HG02943 (cell line): ENCODE measurements around the gene F3.
A peak's percentile ranks its signal among the peaks of the same experiment; 100 is the strongest.

ENCODE experiments used
- ATAC-seq: cut with Tn5 transposase; IDR thresholded peaks from one replicate; pipeline ENCODE4 v1.9.1; 2021; ENCODE audit warnings: mild to moderate bottlenecking, low read depth, moderate library complexity; ENCODE audit not compliant: unreplicated experiment

F3 gene

DNA sequence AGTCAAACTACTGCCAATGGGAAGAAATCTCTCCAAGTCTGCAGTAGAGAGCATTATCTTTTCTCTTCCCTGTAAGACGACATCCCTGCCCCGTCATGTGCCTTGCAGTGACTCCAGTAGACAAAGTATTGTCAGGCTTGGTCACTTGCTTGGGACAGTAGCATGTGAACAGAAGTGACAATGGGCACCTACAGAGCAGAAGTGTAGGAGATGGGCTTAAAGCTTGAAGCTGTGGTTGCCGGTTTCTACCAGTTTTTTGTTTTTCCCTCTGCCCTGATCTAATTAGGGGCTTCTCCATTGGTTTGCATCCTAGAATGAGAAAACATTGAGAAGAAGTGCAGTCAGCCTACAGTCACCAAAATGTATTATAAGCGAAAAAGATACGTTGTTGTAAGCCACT, 12.7 kb downstream of the F3 start:
- no peak for ATAC-seq

DNA sequence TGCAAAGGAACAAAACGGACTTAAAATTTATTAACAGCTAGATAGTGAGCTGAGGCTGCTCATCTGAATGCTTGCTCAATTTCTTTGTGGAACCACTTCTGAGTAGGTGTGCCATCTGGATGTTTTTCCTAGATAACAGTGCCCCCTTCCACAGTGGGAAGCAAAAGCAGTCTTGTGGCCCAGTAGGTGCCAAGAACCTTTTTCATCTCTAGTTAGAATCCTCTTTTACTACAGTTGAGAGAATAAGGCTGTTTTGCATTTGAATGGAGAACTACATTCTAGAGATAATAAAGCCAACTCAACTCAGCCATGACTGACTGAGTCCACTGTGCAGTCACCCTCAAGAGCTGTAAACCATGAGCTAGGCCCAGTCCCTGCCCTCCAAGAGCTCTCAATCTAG, 13.3 kb downstream of the F3 start:
- ATAC-seq = no peak

DNA sequence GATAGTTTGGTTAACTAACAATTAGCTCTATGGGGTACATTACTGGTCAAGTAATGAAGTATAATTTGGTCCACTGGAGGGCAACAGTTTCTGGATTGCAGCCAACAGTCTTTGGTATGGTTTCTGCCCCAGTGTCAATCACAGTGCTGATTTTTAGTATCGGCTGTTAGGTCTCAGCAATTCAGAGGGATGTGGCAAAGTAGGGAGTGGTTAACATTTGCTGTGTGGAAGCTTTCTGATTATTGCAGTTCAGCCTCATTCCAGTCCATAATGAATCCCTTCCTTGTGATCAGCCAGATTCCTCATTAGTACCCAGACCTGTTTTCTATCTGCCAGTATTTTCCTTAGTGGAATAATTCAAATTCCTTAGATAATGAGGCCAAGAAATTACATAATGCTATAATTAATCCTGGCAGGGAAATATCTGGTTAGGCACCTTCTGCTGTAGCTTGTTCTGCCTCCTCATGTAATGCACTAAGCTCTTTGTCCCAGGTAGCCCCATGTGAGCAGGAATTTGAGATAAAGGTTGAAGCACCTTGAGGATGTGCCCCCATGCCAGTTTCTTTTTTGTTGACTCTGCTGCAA, 14.0 kb downstream of the F3 start:
- ATAC-seq = no peak

DNA sequence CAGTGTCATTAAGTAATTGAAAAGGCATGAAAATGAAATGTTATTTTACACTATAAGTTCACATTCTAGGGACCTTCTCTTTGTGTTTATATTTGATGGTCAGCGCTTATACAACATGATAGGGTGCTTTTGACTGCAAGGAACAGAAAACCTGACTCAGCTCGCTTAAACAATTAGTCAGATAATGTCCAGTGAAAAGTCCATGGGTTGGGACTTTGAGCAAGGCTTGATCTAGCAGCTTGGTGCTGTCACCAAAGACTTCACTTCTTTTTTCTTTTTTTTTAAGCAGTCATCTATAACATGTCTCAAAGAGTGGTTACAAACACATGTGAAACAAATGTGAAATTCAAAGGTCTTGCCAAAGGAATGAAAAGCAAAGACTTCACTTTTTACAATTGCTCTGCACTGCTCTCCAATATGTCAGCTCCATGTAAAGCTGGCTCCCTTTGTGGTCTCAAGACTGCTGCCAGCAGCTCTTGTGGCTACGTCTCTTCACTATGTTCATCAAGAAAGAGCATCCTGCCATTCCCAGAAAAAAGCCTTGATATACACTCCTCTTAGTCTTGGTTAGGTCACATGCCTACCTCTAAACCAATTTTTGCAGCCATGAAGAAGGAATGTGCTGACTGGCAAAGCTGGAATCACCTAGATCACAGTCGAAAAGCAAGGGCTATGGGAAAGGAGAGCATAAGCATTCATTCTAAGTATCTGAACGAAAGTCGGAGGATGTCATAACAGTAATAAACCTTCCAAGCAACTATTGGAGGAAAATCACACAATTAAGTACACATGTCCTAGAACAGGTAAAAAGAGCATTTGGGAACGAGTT, 15.2 kb downstream of the F3 start:
- no peak for ATAC-seq

DNA sequence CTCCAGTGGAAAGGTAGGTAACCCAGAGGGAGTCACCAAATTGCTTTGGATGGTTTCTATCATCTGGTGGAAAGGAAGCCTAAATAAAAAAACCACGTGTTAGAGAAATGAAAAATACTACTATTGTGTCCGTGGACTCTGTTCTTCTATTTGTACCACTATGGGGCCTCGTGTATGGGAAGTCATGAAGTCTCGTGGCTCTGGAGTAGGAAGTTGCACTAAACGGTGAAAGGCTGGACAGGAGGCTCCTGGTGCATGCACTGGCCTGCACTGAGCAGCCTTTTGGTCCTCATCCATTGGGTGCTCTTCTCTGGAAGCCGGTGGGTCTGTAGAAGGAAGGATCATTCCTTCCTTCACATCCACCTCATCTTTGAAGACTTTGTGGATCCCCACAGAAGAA, 17.0 kb downstream of the F3 start:
- no peak for ATAC-seq

DNA sequence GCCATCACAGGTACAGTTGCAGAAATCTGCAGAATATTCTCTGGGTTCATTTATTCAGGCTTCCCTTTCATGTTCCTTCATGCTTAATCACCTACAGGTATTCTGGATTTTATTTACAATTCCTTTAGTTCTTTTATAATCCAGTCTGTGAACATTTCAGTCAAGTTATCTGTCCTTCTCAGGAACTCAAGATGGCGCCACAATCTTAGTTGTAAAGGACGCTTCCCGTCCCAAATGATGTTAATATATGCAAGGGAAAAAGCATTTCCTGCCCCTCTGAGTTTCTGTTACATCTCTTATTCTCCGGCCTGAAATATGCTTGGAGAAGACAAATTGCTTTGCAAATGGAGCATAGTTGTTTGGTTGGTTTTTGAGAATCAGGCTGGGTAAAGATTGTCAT, 19.3 kb downstream of the F3 start:
- ATAC-seq = no peak

DNA sequence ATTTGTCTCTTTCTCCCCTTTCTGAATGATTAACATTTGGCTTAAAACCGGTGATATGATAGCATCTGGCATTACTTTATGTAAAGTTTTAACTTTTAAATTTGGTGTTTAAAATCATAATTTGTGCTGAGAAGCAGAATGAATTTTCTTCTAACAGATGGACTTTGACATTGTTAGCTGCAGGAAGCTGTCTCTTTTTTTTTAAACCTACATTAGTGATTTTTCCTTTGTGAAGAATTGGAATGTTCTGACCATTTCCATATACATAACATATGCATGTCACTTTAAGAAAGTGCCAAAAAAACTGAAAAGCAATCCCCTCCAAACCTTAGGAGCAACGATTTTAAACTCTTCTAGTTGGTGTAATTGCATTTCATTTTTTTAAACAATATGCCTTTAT, 22.2 kb downstream of the F3 start:
- ATAC-seq = no peak

DNA sequence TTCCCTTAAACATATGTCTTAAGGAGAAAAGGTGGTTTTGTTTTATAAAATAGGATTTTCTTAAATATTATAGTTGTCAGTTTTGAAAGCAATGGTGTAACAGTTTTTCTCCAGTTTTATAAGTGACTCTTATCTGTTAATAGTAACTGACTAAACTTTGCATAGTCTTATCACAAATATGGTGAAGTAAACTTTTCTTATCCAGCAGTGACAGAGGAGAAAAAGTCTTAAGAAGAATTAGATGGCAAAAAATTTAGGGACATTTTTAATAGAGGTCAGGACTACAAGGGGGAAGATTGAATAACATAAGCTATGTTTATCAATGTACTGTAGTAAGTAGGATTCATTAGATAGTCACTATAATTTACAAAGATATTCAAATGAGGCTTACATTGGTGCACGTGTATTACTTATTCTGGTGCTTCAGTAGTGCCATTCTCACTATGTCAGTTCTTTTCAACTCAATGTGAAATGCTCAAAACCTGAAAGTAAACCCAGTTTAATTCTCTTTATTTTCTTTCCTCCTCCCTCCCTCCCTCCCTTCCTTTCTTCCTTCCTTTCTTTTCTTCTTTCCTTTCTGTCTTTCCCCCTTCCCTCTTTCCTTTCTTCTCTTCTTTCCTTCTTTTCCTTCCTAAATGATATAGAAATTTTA, 26.1 kb downstream of the F3 start:
- ATAC-seq = no peak

DNA sequence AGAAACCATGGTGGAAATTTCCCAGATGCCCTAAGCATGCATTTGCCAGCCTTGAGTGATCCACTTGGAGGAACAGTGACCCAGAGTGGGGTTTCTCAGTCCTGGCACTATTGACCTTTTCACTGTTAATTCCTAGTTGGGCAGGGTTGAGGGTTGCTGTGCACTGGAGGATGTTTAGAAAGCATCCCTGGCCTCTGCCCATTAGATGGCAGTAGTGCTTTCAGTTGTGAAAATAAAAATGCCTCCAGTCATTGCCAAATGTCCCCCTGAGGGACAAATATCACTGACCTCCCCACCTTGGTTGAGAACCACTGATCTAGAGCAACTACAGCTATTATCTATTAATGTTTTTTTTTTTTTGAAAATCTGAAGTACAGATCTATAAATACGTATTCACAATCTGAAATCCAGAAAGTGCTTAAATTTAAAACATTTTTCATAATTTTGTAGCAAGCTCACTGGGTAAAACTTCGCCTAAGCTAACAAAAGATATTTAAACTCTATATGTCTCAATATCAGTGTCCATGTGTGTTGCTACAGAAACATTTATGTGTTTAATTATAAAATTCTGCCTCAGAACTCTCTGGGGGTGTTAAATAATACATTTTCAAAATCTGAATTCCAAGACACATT, 27.3 kb downstream of the F3 start:
- ATAC-seq = no peak

DNA sequence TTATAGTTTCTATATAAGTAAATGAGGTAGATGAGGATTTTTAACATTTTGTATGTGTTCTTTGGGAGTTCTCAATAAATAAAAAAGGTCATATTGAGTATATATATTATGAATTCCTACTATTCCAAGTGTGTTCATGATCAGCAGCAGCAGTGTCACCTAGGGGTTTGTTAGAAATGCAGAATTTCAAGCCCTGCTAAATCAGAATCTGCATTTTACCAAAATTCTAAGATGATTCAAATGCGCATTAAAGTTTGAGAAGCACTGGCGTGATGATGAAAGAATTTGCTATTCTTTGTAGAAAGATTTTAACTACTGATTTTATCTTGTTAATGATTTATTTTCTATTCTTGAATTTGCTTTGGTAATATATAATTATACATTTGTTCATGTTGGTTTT, 28.7 kb downstream of the F3 start:
- no peak for ATAC-seq

DNA sequence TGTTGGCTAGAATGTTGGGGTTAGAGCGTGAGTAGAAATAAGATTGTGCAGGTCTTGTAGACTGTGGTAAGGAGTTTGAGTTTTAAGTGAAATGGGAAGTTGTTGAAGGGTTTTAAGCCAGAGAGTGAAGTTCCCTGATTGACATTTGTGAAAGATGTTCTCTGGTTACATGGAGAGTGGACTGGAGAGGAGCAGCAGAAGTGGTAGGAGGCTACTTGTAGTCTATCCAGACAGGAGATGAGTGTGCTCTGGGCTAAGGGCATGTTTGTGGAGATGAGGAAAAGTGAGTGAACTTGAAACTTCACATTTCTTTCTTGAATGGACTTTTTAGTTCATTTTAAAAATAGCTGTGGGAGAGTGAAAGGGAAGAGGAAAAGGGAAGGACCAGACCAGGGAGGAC, 37.0 kb downstream of the F3 start:
- ATAC-seq = no peak

DNA sequence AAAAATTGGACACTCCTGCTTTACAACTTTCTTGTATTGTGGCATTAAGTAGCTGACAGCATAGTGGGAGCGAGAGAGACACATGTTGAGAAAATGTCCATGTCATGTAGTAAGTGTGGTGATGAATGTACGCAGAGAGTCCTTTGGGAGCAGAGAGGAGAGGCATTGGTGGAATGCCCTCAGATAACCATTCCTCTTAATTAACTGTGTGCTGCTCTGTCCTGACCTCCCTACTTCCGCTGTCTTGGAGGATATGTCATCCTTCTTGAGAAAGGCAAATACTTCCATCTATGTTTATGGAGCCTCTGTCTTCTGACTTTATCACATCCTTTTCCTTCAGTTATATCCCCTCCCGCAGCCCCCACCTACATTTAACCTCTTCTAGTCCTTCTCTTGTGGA, 38.4 kb downstream of the F3 start:
- ATAC-seq = no peak

DNA sequence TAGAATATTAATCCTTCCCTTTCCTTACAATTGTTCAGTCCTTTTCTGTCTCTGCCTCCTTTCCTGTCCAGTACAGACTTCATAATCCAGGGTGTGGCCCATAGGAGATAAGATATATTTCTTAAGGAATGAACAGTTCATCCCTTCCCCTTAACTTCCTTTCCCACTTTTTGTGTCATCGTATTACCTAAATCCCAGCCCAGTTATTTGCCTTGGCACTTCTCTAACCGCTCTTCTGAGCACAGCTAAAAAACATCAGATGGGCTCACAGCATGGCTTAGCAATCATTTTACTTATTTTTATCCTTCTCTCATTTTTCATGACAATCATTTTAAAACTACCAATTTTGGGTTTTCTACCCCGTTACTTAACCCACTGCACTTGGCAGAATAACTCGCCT, 39.6 kb downstream of the F3 start:
- ATAC-seq = no peak

DNA sequence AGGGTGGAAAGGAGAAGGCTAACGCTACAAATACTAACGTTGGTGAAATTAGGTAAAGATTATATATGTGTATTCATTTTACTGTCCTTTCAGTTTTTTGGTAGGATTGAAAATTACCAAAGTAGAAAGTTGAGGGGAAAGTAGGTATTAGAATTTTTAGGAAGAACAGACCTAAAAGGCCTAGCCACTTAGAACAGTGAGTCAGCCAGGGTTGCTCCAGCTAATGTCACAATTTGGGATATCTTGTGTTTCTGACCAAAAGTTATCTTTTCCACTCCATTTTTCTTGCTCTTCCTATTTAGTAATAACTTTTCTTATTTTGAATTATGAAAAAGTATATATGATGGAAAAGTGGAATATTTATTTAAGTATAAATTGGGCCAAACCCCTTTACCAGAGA, 40.1 kb downstream of the F3 start:
- ATAC-seq = no peak

DNA sequence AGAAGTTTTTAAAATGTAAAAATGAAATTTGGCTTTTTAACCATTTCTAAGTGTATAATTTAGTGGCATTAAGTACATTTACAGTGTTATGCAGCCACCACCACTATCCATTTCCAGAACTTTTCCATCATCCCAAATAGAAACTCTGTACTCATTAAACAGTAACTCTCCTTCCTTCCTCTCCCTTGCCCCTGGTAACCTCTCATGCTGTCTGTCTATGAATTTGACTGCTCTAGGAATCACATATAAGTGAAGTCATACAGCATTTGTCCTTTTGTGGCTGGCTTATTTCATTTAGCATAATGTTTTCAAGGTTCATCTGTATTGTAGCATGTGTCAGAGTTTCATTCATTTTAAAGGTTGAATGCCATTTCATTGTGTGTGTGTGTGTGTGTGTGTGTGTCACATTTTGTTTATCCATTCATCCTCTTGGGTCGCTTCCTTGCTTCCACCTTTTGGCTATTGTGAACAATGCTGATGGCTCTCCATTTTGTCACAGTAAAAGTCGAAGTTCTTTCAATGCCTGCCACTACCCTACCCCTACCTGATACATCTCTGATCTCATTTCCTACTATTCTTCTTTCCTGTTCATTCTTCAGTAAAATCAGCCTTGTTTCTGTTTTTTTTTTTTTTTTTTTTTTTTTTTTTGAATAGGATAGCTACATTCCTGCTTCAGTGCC, 45.3 kb downstream of the F3 start:
- no peak for ATAC-seq

DNA sequence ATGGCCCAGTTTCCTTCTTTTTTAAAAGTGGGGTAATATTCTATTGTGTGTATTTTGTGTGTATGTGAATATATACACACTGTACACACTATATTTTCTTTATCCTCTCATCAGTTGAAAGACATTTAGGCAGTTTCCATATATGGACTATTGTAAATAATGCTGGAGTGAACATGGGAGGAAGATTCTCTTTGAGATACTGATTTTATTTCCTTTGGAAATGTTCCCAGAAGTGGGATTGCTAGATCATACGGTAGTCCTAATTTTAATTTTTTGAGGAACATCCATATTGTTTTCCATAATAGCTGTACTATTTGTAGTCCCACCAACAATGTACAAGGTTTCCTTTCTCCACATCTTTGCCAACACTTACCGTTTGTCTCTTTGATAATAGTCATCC, 51.0 kb downstream of the F3 start:
- no peak for ATAC-seq

DNA sequence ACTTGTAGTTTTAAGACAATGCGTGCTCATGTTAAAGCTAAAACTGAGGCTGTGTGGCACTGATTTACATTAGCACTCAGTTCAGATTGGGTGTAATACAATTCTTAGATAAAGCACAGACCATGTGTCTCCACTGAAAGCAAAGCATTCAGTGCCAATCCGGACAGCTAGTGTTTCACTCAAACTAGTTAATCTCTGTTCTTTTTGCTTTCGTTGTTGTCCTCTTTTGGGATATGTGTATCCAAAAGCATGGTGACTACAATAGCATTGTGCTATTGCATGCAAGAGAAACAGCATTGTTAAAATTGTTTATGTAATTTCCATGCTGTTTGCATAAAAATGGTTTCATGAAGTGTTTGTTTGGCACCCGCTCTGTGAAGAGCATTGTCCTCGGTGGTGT, 54.6 kb downstream of the F3 start:
- ATAC-seq = no peak

DNA sequence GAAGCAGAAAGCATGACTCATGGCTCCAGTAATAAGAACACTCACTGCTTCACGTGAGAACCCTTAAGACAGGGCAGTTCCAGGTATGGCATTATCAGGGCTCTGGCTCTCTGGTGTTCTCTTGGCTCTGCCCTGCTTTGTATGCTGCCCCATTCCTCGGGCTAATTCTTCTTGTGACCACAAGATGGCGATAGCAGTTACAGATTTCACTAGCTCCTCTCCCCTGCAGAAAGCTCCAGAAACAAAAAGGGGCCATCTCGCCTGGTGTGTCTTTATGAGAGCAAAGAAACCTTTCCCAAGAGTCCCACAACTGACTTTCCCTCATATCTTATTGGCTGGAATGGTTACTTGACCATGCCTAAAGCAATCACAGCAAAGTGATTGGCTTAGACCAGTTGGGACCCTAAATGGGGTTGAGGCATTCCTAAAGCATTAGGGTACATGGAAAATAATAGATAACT, 60.1 kb downstream of the F3 start:
- peak; percentile 93 for ATAC-seq

DNA sequence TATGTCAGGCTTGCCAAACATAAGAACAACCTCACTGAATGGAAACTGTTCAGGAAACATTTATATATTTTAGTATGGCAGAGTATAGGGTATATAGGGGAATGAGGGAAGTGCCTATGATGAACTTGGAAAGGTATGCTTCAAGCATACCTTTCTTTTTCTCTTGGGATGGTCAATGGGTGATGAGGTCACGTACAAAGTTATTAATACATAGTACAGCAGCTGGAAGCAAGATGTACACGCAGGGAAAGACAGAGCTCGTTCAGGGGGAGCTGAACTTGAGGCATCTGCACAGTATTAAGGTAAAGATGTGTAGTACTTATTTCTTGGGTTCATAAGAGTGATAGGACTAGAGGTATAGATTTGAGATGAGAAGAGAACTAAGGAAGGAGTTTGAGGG, 61.9 kb downstream of the F3 start:
- no peak for ATAC-seq
